ENCODE results near the gene C19orf47.
A peak's percentile ranks its signal among the peaks of the same experiment; 100 is the strongest.

The C19orf47 gene

GRCh38 chr19:40282920-40283319 is 65.3 kb downstream of the C19orf47 start:
- Histone ChIP-seq H3K79me1 (ENCODE audit: low read length) (peaks cover 33% of the 10 kb centered on the region), H2AK5ac (ENCODE audit: low read length) (no peak overlapping the region), H3K36me3 (ENCODE audit: control insufficient read depth, insufficient read depth, low read length) (peaks cover 2% of the 10 kb centered on the region), H2BK120ac (ENCODE audit: low read depth, low read length) (no peak overlapping the region), H3K4me2 (ENCODE audit: low read length) (no peak overlapping the region), H3K79me2 (ENCODE audit: control insufficient read depth, insufficient read depth, low read length) (peaks cover 61% of the 10 kb centered on the region), H3K4ac (ENCODE audit: low read depth, low read length) (no peak overlapping the region), H3K23ac (ENCODE audit: low read length) (no peak overlapping the region), H4K5ac (ENCODE audit: low read length) (no peak overlapping the region), H2BK5ac (ENCODE audit: low read length) (no peak overlapping the region), H3K4me3 (ENCODE audit: low read length) (no peak overlapping the region), H4K8ac (ENCODE audit: low read depth, low read length) (no peak overlapping the region), H3K18ac (ENCODE audit: low read length) (no peak overlapping the region), H3K4me1 (ENCODE audit: control insufficient read depth, low read depth, low read length) (peaks cover 8% of the 10 kb centered on the region), H3K27ac (ENCODE audit: low read depth, low read length) (no peak overlapping the region), H2BK15ac (replicated peaks; ENCODE audit: low read depth) (no peak overlapping the region), H3K9ac (ENCODE audit: low read length) (no peak overlapping the region), H3K56ac (ENCODE audit: low read length) (no peak overlapping the region), H3K27me3 (ENCODE audit: insufficient read depth, low read length, poor library complexity) (no peaks in the 10 kb centered on the region)
- WGBS (ENCODE audit: extremely low coverage, insufficient coverage, low lambda C conversion rate) = no CpG with 5 or more reads among the region's 4 CpGs
- DNase-seq = no peak

- no peak overlapping the region for H3K9ac ChIP-seq (ENCODE audit: low read length)
- peaks cover 40% of the 10 kb centered on the region for H3K79me1 ChIP-seq (ENCODE audit: low read length)
- peaks cover 2% of the 10 kb centered on the region for H3K36me3 ChIP-seq (ENCODE audit: control insufficient read depth, insufficient read depth, low read length)
- no peak overlapping the region for H3K4me2 ChIP-seq (ENCODE audit: low read length)
- no peak overlapping the region for H3K4ac ChIP-seq (ENCODE audit: low read depth, low read length)
- H3K18ac ChIP-seq (ENCODE audit: low read length) = no peak overlapping the region
- no peak overlapping the region for H2BK5ac ChIP-seq (ENCODE audit: low read length)
- WGBS (ENCODE audit: extremely low coverage, insufficient coverage, low lambda C conversion rate) = no CpG with 5 or more reads among the region's 6 CpGs
- no peak overlapping the region for H3K27ac ChIP-seq (ENCODE audit: low read depth, low read length)
- no peak overlapping the region for H4K5ac ChIP-seq (ENCODE audit: low read length)
- DNase-seq = no peak
- no peak overlapping the region for H3K56ac ChIP-seq (ENCODE audit: low read length)
- no peak overlapping the region for H2BK120ac ChIP-seq (ENCODE audit: low read depth, low read length)
- no peak overlapping the region for H4K8ac ChIP-seq (ENCODE audit: low read depth, low read length)
- no peak overlapping the region for H2BK15ac ChIP-seq (replicated peaks; ENCODE audit: low read depth)
- peaks cover 8% of the 10 kb centered on the region for H3K4me1 ChIP-seq (ENCODE audit: control insufficient read depth, low read depth, low read length)
- H3K4me3 ChIP-seq (ENCODE audit: low read length) = no peak overlapping the region
- H3K27me3 ChIP-seq (ENCODE audit: insufficient read depth, low read length, poor library complexity) = no peaks in the 10 kb centered on the region
- H2AK5ac ChIP-seq (ENCODE audit: low read length) = no peak overlapping the region
- no peak overlapping the region for H3K23ac ChIP-seq (ENCODE audit: low read length)
- H3K79me2 ChIP-seq (ENCODE audit: control insufficient read depth, insufficient read depth, low read length) = peaks cover 68% of the 10 kb centered on the region
Observed at GRCh38 chr19:40282209-40282580, 66.0 kb downstream of the C19orf47 start.

GRCh38 chr19:40281381-40282208 is 66.6 kb downstream of the C19orf47 start:
- no peak overlapping the region for H4K8ac ChIP-seq (ENCODE audit: low read depth, low read length)
- peaks cover 40% of the 10 kb centered on the region for H3K79me1 ChIP-seq (ENCODE audit: low read length)
- H2AK5ac ChIP-seq (ENCODE audit: low read length) = no peak overlapping the region
- peaks cover 2% of the 10 kb centered on the region for H3K36me3 ChIP-seq (ENCODE audit: control insufficient read depth, insufficient read depth, low read length)
- no peak overlapping the region for H4K5ac ChIP-seq (ENCODE audit: low read length)
- peaks cover 72% of the 10 kb centered on the region for H3K79me2 ChIP-seq (ENCODE audit: control insufficient read depth, insufficient read depth, low read length)
- H3K56ac ChIP-seq (ENCODE audit: low read length) = peak overlapping the region; percentile 32
- no peak overlapping the region for H3K27ac ChIP-seq (ENCODE audit: low read depth, low read length)
- H3K23ac ChIP-seq (ENCODE audit: low read length) = no peak overlapping the region
- H3K9ac ChIP-seq (ENCODE audit: low read length) = no peak overlapping the region
- no peak overlapping the region for H3K4ac ChIP-seq (ENCODE audit: low read depth, low read length)
- no peaks in the 10 kb centered on the region for H3K27me3 ChIP-seq (ENCODE audit: insufficient read depth, low read length, poor library complexity)
- no peak overlapping the region for H3K4me3 ChIP-seq (ENCODE audit: low read length)
- H2BK5ac ChIP-seq (ENCODE audit: low read length) = no peak overlapping the region
- WGBS (ENCODE audit: extremely low coverage, insufficient coverage, low lambda C conversion rate) = no CpG with 5 or more reads among the region's 14 CpGs
- no peak overlapping the region for H2BK15ac ChIP-seq (replicated peaks; ENCODE audit: low read depth)
- peaks cover 8% of the 10 kb centered on the region for H3K4me1 ChIP-seq (ENCODE audit: control insufficient read depth, low read depth, low read length)
- no peak overlapping the region for H3K4me2 ChIP-seq (ENCODE audit: low read length)
- DNase-seq = no peak
- H2BK120ac ChIP-seq (ENCODE audit: low read depth, low read length) = no peak overlapping the region
- H3K18ac ChIP-seq (ENCODE audit: low read length) = no peak overlapping the region

- Histone ChIP-seq H3K4me1 (ENCODE audit: control insufficient read depth, low read depth, low read length) (peaks cover 8% of the 10 kb centered on the region), H2AK5ac (ENCODE audit: low read length) (no peak overlapping the region), H3K56ac (ENCODE audit: low read length) (peak overlapping the region; percentile 66), H3K18ac (ENCODE audit: low read length) (no peak overlapping the region), H3K27ac (ENCODE audit: low read depth, low read length) (peak overlapping the region; percentile 25), H3K9ac (ENCODE audit: low read length) (peak overlapping the region; percentile 34), H3K79me2 (ENCODE audit: control insufficient read depth, insufficient read depth, low read length) (peaks cover 73% of the 10 kb centered on the region), H2BK120ac (ENCODE audit: low read depth, low read length) (no peak overlapping the region), H4K5ac (ENCODE audit: low read length) (no peak overlapping the region), H3K36me3 (ENCODE audit: control insufficient read depth, insufficient read depth, low read length) (peaks cover 2% of the 10 kb centered on the region), H3K4me2 (ENCODE audit: low read length) (no peak overlapping the region), H3K79me1 (ENCODE audit: low read length) (peaks cover 40% of the 10 kb centered on the region), H4K8ac (ENCODE audit: low read depth, low read length) (no peak overlapping the region), H3K4me3 (ENCODE audit: low read length) (no peak overlapping the region), H3K27me3 (ENCODE audit: insufficient read depth, low read length, poor library complexity) (no peaks in the 10 kb centered on the region), H2BK5ac (ENCODE audit: low read length) (no peak overlapping the region), H3K23ac (ENCODE audit: low read length) (no peak overlapping the region), H2BK15ac (replicated peaks; ENCODE audit: low read depth) (no peak overlapping the region), H3K4ac (ENCODE audit: low read depth, low read length) (no peak overlapping the region)
- DNase-seq = peak; percentile 57
- WGBS (ENCODE audit: extremely low coverage, insufficient coverage, low lambda C conversion rate) = no CpG with 5 or more reads among the region's 10 CpGs
Observed at GRCh38 chr19:40280608-40281221, 67.5 kb downstream of the C19orf47 start.

- H3K56ac ChIP-seq (ENCODE audit: low read length) = peak overlapping the region; percentile 66
- no peak overlapping the region for H3K23ac ChIP-seq (ENCODE audit: low read length)
- no peak overlapping the region for H2BK15ac ChIP-seq (replicated peaks; ENCODE audit: low read depth)
- no peak overlapping the region for H2AK5ac ChIP-seq (ENCODE audit: low read length)
- no peak overlapping the region for H4K8ac ChIP-seq (ENCODE audit: low read depth, low read length)
- peaks cover 44% of the 10 kb centered on the region for H3K79me1 ChIP-seq (ENCODE audit: low read length)
- H3K4me1 ChIP-seq (ENCODE audit: control insufficient read depth, low read depth, low read length) = peaks cover 8% of the 10 kb centered on the region
- H3K27me3 ChIP-seq (ENCODE audit: insufficient read depth, low read length, poor library complexity) = no peaks in the 10 kb centered on the region
- H2BK5ac ChIP-seq (ENCODE audit: low read length) = no peak overlapping the region
- no peak overlapping the region for H3K18ac ChIP-seq (ENCODE audit: low read length)
- no peak overlapping the region for H3K4me3 ChIP-seq (ENCODE audit: low read length)
- no peak overlapping the region for H2BK120ac ChIP-seq (ENCODE audit: low read depth, low read length)
- H3K9ac ChIP-seq (ENCODE audit: low read length) = no peak overlapping the region
- peak overlapping the region; percentile 25 for H3K27ac ChIP-seq (ENCODE audit: low read depth, low read length)
- WGBS (ENCODE audit: extremely low coverage, insufficient coverage, low lambda C conversion rate) = no CpG with 5 or more reads among the region's 17 CpGs
- H3K4ac ChIP-seq (ENCODE audit: low read depth, low read length) = no peak overlapping the region
- no peak overlapping the region for H4K5ac ChIP-seq (ENCODE audit: low read length)
- H3K4me2 ChIP-seq (ENCODE audit: low read length) = no peak overlapping the region
- H3K79me2 ChIP-seq (ENCODE audit: control insufficient read depth, insufficient read depth, low read length) = peaks cover 77% of the 10 kb centered on the region
- DNase-seq = peak; percentile 65
- H3K36me3 ChIP-seq (ENCODE audit: control insufficient read depth, insufficient read depth, low read length) = peaks cover 2% of the 10 kb centered on the region
Observed at GRCh38 chr19:40279761-40280607, 68.2 kb downstream of the C19orf47 start.

Measured in mesendoderm (in vitro differentiated cells).